ENCODE data around the gene DAPK3. TPM values are rescaled to one million over a fixed set of nuclear protein-coding genes. Genes with fewer than 3 reads are reported as not detected.

DAPK3 gene
- total and polyA plus RNA-seq, 8 donors: 35.6 to 70.7 (median 44.1) TPM

GRCh38 chr19:3932931-3933810 is 37.7 kb downstream of the DAPK3 start, which contains the start of gene NMRK2:
TSS of gene NMRK2 (plus strand) at chr19:3933069. CDS start at chr19:3933672, 603 bp downstream.
- DNase-seq (no peak), ATAC-seq (no peak)
- H3K4me1 ChIP-seq: no peaks in the 10 kb centered on the region
- peaks cover 16 to 61% of the 10 kb centered on the region in 2 donors for H3K27me3 ChIP-seq
- no peaks in the 10 kb centered on the region for H3K36me3 ChIP-seq
- no peak within 1 kb of the TSS for H3K27ac ChIP-seq
- intact Hi-C loops (cut with DNase I): no loop called here
- TF ChIP-seq CTCF (IDR thresholded peaks at IDR 0.05): no peak
- no peaks in the 10 kb centered on the region for H3K9me3 ChIP-seq
- no peak within 1 kb of the TSS for H3K4me3 ChIP-seq

GRCh38 chr19:3931041-3931440 is 39.9 kb downstream of the DAPK3 start:
- Histone ChIP-seq H3K9me3 (no peaks in the 10 kb centered on the region), H3K4me1 (no peaks in the 10 kb centered on the region), H3K27ac (no peak overlapping the region), H3K27me3 (peaks cover 16 to 62% of the 10 kb centered on the region in 2 donors), H3K4me3 (no peak overlapping the region), H3K36me3 (no peaks in the 10 kb centered on the region)
- ATAC-seq (no peak), DNase-seq (no peak)
- TF ChIP-seq CTCF (IDR thresholded peaks at IDR 0.05): no peak
- intact Hi-C loops (cut with DNase I): no loop called here

GRCh38 chr19:3923912-3924311 is 47.0 kb downstream of the DAPK3 start:
- DNase-seq (no peak), ATAC-seq (no peak)
- no peak for TF ChIP-seq CTCF (IDR thresholded peaks at IDR 0.05)
- H3K27me3 ChIP-seq: peaks cover 0 to 9% of the 10 kb centered on the region in 2 donors
- no peaks in the 10 kb centered on the region for H3K36me3 ChIP-seq
- no peak overlapping the region for H3K4me3 ChIP-seq
- H3K4me1 ChIP-seq: no peaks in the 10 kb centered on the region
- H3K27ac ChIP-seq: no peak overlapping the region
- peaks cover 0 to 27% of the 10 kb centered on the region in 2 donors for H3K9me3 ChIP-seq
- intact Hi-C loops (cut with DNase I): no loop called here

GRCh38 chr19:3923096-3923758 is 47.7 kb downstream of the DAPK3 start:
- no peaks in the 10 kb centered on the region for H3K36me3 ChIP-seq
- H3K27me3 ChIP-seq: peaks cover 0 to 9% of the 10 kb centered on the region in 2 donors
- DNase-seq: no peak
- intact Hi-C loops (cut with DNase I): no loop called here
- TF ChIP-seq CTCF (IDR thresholded peaks at IDR 0.05): no peak
- no peak overlapping the region for H3K4me3 ChIP-seq
- H3K9me3 ChIP-seq: peaks cover 0 to 27% of the 10 kb centered on the region in 2 donors
- no peak for ATAC-seq
- H3K4me1 ChIP-seq: no peaks in the 10 kb centered on the region
- H3K27ac ChIP-seq: no peak overlapping the region

GRCh38 chr19:3919793-3920192 is 51.1 kb downstream of the DAPK3 start:
- H3K9me3 ChIP-seq: peaks cover 0 to 20% of the 10 kb centered on the region in 2 donors
- no peak for ATAC-seq
- no peak for TF ChIP-seq CTCF (IDR thresholded peaks at IDR 0.05)
- DNase-seq: no peak
- intact Hi-C loops (cut with DNase I): no loop called here
- no peaks in the 10 kb centered on the region for H3K36me3 ChIP-seq
- no peaks in the 10 kb centered on the region for H3K27me3 ChIP-seq
- no peak overlapping the region for H3K4me3 ChIP-seq
- no peak overlapping the region for H3K27ac ChIP-seq
- no peaks in the 10 kb centered on the region for H3K4me1 ChIP-seq
